PC-3 (cell line): ENCODE measurements around the gene RNU5B-1.

Source experiments
- EZH2 ChIP-seq: fragments of 300-600 bp; sonication (generic); IDR thresholded peaks from one replicate; pipeline ENCODE4 v1.6.1; 2017; ENCODE audit warnings: antibody characterized with exemption, mild to moderate bottlenecking, low read length; ENCODE audit not compliant: unreplicated experiment
- EZH2phosphoT487 ChIP-seq: fragments of 300-600 bp; sonication (generic); IDR thresholded peaks from 2 replicates; pipeline ENCODE4 v1.6.1; 2018; ENCODE audit warnings: mild to moderate bottlenecking, antibody characterized with exemption, low read length, borderline replicate concordance
- TF ChIP-seq, protein P1 (sequence below): fragments of 300-600 bp; sonication (generic); conservative IDR thresholded peaks from 2 replicates; pipeline ENCODE4 v1.5.1; 2017; ENCODE audit warnings: antibody characterized with exemption, low read depth, mild to moderate bottlenecking, low read length

DNA sequence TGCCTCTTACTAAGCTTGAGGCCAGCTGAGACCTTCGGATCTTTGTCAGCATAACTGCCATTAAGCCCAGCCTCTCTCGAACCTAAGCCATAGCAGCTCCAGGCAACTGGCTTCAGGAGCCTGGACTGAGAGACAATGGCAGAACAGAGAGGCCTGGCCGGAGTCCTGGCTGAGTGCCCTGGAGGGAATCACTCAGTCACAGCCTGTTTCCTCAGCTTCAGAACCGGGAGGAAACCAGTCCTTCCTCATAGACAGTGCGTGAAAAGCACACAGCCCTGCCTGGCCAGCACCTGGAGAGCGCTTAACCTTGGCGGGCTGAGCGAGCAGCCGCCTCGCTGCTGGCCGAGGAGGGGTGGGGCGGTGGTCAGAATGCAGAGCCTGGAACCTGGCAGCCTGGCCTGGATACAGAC lies 21.6 kb downstream of the RNU5B-1 start:
- TF ChIP-seq, protein P1, sequence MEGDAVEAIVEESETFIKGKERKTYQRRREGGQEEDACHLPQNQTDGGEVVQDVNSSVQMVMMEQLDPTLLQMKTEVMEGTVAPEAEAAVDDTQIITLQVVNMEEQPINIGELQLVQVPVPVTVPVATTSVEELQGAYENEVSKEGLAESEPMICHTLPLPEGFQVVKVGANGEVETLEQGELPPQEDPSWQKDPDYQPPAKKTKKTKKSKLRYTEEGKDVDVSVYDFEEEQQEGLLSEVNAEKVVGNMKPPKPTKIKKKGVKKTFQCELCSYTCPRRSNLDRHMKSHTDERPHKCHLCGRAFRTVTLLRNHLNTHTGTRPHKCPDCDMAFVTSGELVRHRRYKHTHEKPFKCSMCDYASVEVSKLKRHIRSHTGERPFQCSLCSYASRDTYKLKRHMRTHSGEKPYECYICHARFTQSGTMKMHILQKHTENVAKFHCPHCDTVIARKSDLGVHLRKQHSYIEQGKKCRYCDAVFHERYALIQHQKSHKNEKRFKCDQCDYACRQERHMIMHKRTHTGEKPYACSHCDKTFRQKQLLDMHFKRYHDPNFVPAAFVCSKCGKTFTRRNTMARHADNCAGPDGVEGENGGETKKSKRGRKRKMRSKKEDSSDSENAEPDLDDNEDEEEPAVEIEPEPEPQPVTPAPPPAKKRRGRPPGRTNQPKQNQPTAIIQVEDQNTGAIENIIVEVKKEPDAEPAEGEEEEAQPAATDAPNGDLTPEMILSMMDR = no peak
- TF ChIP-seq EZH2 (no peak), EZH2phosphoT487 (no peak)
